DND-41 (cell line): ENCODE measurements around the gene UACA.

Source experiments
- ATAC-seq: fragments of 200-7000 bp; cut with Tn5 transposase; 3 replicates; pipeline ENCODE4 v1.9.1; 2021; ENCODE audit warnings: low read depth; ENCODE audit not compliant: insufficient read depth
- DNase-seq: peaks from one replicate; pipeline ENCODE4 v3.0.0-alpha.2; 2020
- H2AFZ ChIP-seq: 2 replicates; pipeline ENCODE4 v1.6.0; 2012; ENCODE audit warnings: low read depth, low read length
- H3K27ac ChIP-seq: 2 replicates; pipeline ENCODE4 v1.5.1; 2012; ENCODE audit warnings: low read length, inconsistent platforms
- H3K27me3 ChIP-seq: fragments of 200-600 bp; sonication (generic); 2 replicates; pipeline ENCODE4 v1.6.0; 2012; ENCODE audit warnings: low read length, mild to moderate bottlenecking, inconsistent platforms; ENCODE audit not compliant: insufficient read depth, poor library complexity
- H3K36me3 ChIP-seq: 2 replicates; pipeline ENCODE4 v1.5.1; 2012; ENCODE audit warnings: low read length, inconsistent platforms; ENCODE audit not compliant: insufficient read depth
- H3K4me1 ChIP-seq: 2 replicates; pipeline ENCODE4 v1.5.1; 2012; ENCODE audit warnings: mild to moderate bottlenecking, low read length; ENCODE audit not compliant: insufficient read depth
- H3K4me2 ChIP-seq: 2 replicates; pipeline ENCODE4 v1.6.0; 2012; ENCODE audit warnings: mild to moderate bottlenecking, moderate library complexity, low read length, inconsistent platforms; ENCODE audit not compliant: insufficient read depth
- H3K4me3 ChIP-seq, 2 experiments: fragments of 200-600 bp in 1 of 2; shearing (Covaris generic) in 1 of 2; 2 replicates each; pipeline ENCODE4 v1.5.1; 2012 to 2016; ENCODE audit warnings: inconsistent platforms in 2 of 2, low read length in 2 of 2, mild to moderate bottlenecking in 2 of 2, low read depth in 1 of 2, moderate library complexity in 1 of 2
- H3K79me2 ChIP-seq: 2 replicates; pipeline ENCODE4 v1.6.0; 2012; ENCODE audit warnings: low read length, inconsistent platforms; ENCODE audit not compliant: insufficient read depth
- H3K9ac ChIP-seq: 2 replicates; pipeline ENCODE4 v1.6.0; 2012; ENCODE audit warnings: low read depth, mild to moderate bottlenecking, inconsistent platforms, low read length, moderate library complexity
- H3K9me3 ChIP-seq: 2 replicates; pipeline ENCODE4 v1.5.1; 2012; ENCODE audit warnings: low read length, moderate library complexity, mild to moderate bottlenecking, inconsistent platforms; ENCODE audit not compliant: insufficient read depth, severe bottlenecking
- H4K20me1 ChIP-seq: 2 replicates; pipeline ENCODE4 v1.6.0; 2012; ENCODE audit warnings: low read length; ENCODE audit not compliant: insufficient read depth
- CTCF ChIP-seq: IDR thresholded peaks from 2 replicates; pipeline ENCODE4 v1.5.1; 2012; ENCODE audit warnings: borderline replicate concordance, low read length, moderate library complexity, mild to moderate bottlenecking; ENCODE audit not compliant: poor library complexity, severe bottlenecking; ENCODE audit errors: extremely low read depth
- EZH2 ChIP-seq: IDR thresholded peaks from 3 replicates; pipeline ENCODE4 v1.6.1; 2012; ENCODE audit warnings: borderline replicate concordance, low read depth, mild to moderate bottlenecking, moderate library complexity, low read length, inconsistent platforms; ENCODE audit not compliant: severe bottlenecking

Gene UACA

GRCh38 chr15:70763120-70763949 is at the start of gene UACA:
UACA (minus strand) TSS chr15:70763558; CDS start chr15:70763407, 151 bp downstream.
- Histone ChIP-seq H3K9ac (no peak within 1 kb of the TSS), H3K4me2 (no peak within 1 kb of the TSS), H2AFZ (no peak within 1 kb of the TSS), H3K27ac (no peak within 1 kb of the TSS), H3K36me3 (no peaks in the 10 kb centered on the region), H3K79me2 (no peaks in the 10 kb centered on the region), H3K9me3 (no peaks in the 10 kb centered on the region), H3K27me3 (peaks cover 5% of the 10 kb centered on the region), H3K4me3 (no peak within 1 kb of the TSS), H4K20me1 (no peaks in the 10 kb centered on the region), H3K4me1 (no peaks in the 10 kb centered on the region)
- no peak for ATAC-seq
- TF ChIP-seq EZH2 (no peak), CTCF (no peak)
- no peak for DNase-seq

GRCh38 chr15:70812827-70813364 is 49.5 kb upstream of the UACA start:
- H3K9me3 ChIP-seq: no peaks in the 10 kb centered on the region
- ATAC-seq: no peak
- no peak for DNase-seq
- no peak overlapping the region for H3K9ac ChIP-seq
- no peak overlapping the region for H2AFZ ChIP-seq
- no peak overlapping the region for H3K4me3 ChIP-seq
- no peaks in the 10 kb centered on the region for H3K79me2 ChIP-seq
- no peak overlapping the region for H3K27ac ChIP-seq
- no peak for TF ChIP-seq CTCF
- TF ChIP-seq EZH2: no peak
- H3K27me3 ChIP-seq: no peaks in the 10 kb centered on the region
- no peaks in the 10 kb centered on the region for H3K36me3 ChIP-seq
- H3K4me2 ChIP-seq: no peak overlapping the region
- H4K20me1 ChIP-seq: no peaks in the 10 kb centered on the region
- H3K4me1 ChIP-seq: no peaks in the 10 kb centered on the region

GRCh38 chr15:70810916-70811578 is 47.7 kb upstream of the UACA start:
- TF ChIP-seq EZH2 (no peak), CTCF (no peak)
- ATAC-seq (no peak), DNase-seq (no peak)
- no peaks in the 10 kb centered on the region for H3K27me3 ChIP-seq
- H4K20me1 ChIP-seq: no peaks in the 10 kb centered on the region
- H3K4me3 ChIP-seq: no peak overlapping the region
- H3K79me2 ChIP-seq: no peaks in the 10 kb centered on the region
- H3K9ac ChIP-seq: no peak overlapping the region
- no peaks in the 10 kb centered on the region for H3K4me1 ChIP-seq
- H3K4me2 ChIP-seq: no peak overlapping the region
- H2AFZ ChIP-seq: no peak overlapping the region
- H3K36me3 ChIP-seq: no peaks in the 10 kb centered on the region
- H3K9me3 ChIP-seq: no peaks in the 10 kb centered on the region
- no peak overlapping the region for H3K27ac ChIP-seq
